IMR-90 (cell line): ENCODE measurements around the gene ACE. TPM values are rescaled to one million over a fixed set of nuclear protein-coding genes. Genes with fewer than 3 reads are reported as not detected.

ENCODE experiments used
- ATAC-seq: fragments of 200-7000 bp; cut with Tn5 transposase; 2 replicates; pipeline ENCODE4 v1.9.1; 2020; ENCODE audit warnings: low read depth, mild to moderate bottlenecking, moderate library complexity
- BruUV-seq: library from RNA; stranded (reverse); fragments of 400-500 nt; replicated peaks from 2 replicates; lab custom pipeline; 2021; lab: Mats Ljungman, UMichigan
- CTCF ChIA-PET: fragments of 300-600 bp; formaldehyde crosslinking; extraction: SDS; loops from one replicate; lab custom pipeline; 2021; ENCODE audit warnings: antibody characterized with exemption; lab: Yijun Ruan, JAX
- POLR2A ChIA-PET: fragments of 300-600 bp; sonication (Branson Sonifier 250); formaldehyde crosslinking; loops from one replicate; lab custom pipeline; 2022; ENCODE audit warnings: antibody characterized with exemption; ENCODE audit not compliant: unreplicated experiment; lab: Charles Lee
- DNase-seq: peaks from one replicate; pipeline ENCODE4 v3.0.0; 2013
- H2AFZ ChIP-seq: replicated peaks from 2 replicates; pipeline ENCODE3; 2013; ENCODE audit warnings: low read length, mild to moderate bottlenecking; ENCODE audit not compliant: poor library complexity
- H2AK5ac ChIP-seq: 2 replicates; pipeline ENCODE4 v1.6.1; 2013; ENCODE audit warnings: low read depth, low read length, inconsistent platforms
- H2AK9ac ChIP-seq: replicated peaks from 2 replicates; pipeline ENCODE3; 2013; ENCODE audit warnings: mild to moderate bottlenecking, low read depth, low read length, moderate library complexity; ENCODE audit not compliant: poor library complexity
- H2BK120ac ChIP-seq: 2 replicates; pipeline ENCODE4 v1.6.1; 2013; ENCODE audit warnings: low read depth, low read length, inconsistent platforms
- H2BK15ac ChIP-seq: 3 replicates; pipeline ENCODE4 v1.6.1; 2013; ENCODE audit warnings: low read depth, low read length, inconsistent platforms
- H2BK20ac ChIP-seq: 2 replicates; pipeline ENCODE4 v1.6.1; 2013; ENCODE audit warnings: low read depth, mild to moderate bottlenecking, inconsistent platforms, low read length, moderate library complexity
- H2BK5ac ChIP-seq: 2 replicates; pipeline ENCODE4 v1.6.1; 2013; ENCODE audit warnings: mild to moderate bottlenecking, low read depth, low read length, inconsistent platforms; ENCODE audit not compliant: poor library complexity, severe bottlenecking
- H3K14ac ChIP-seq: replicated peaks from 2 replicates; pipeline ENCODE4 v1.6.1; 2013; ENCODE audit warnings: low read depth, low read length, inconsistent platforms
- H3K18ac ChIP-seq: 2 replicates; pipeline ENCODE4 v1.6.1; 2013; ENCODE audit warnings: low read depth, low read length, control low read depth
- H3K23ac ChIP-seq: 2 replicates; pipeline ENCODE4 v1.6.1; 2013; ENCODE audit warnings: low read depth, low read length, inconsistent platforms
- H3K27ac ChIP-seq: 2 replicates; pipeline ENCODE4 v1.5.1; 2013; ENCODE audit warnings: mild to moderate bottlenecking, control low read depth, low read length; ENCODE audit not compliant: insufficient read depth
- H3K27me3 ChIP-seq: 2 replicates; pipeline ENCODE4 v1.6.1; 2013; ENCODE audit warnings: low read length; ENCODE audit not compliant: control insufficient read depth, insufficient read depth
- H3K36me3 ChIP-seq: 2 replicates; pipeline ENCODE4 v1.6.1; 2013; ENCODE audit warnings: low read length, mixed read lengths; ENCODE audit not compliant: control insufficient read depth, insufficient read depth
- H3K4ac ChIP-seq: 2 replicates; pipeline ENCODE4 v1.6.1; 2013; ENCODE audit warnings: low read depth, low read length, inconsistent platforms
- H3K4me1 ChIP-seq: 2 replicates; pipeline ENCODE4 v1.6.1; 2013; ENCODE audit warnings: low read length, mixed read lengths; ENCODE audit not compliant: control insufficient read depth, insufficient read depth
- H3K4me2 ChIP-seq: 2 replicates; pipeline ENCODE4 v1.6.1; 2013; ENCODE audit warnings: low read depth, mild to moderate bottlenecking, control low read depth, low read length, moderate library complexity
- H3K4me3 ChIP-seq: 2 replicates; pipeline ENCODE4 v1.5.1; 2013; ENCODE audit warnings: low read depth, mild to moderate bottlenecking, control low read depth, low read length, moderate library complexity; ENCODE audit not compliant: insufficient read depth
- H3K56ac ChIP-seq: 2 replicates; pipeline ENCODE4 v1.6.1; 2013; ENCODE audit warnings: low read length, inconsistent platforms; ENCODE audit not compliant: insufficient read depth; ENCODE audit errors: extremely low read depth
- H3K79me1 ChIP-seq, 2 experiments: 2 replicates each; pipeline ENCODE4 v1.6.1; 2013; ENCODE audit warnings: low read length in 2 of 2, inconsistent platforms in 1 of 2, low read depth in 1 of 2
- H3K9ac ChIP-seq: 2 replicates; pipeline ENCODE4 v1.6.1; 2013; ENCODE audit warnings: low read depth, low read length, control low read depth
- H3K9me1 ChIP-seq: 2 replicates; pipeline ENCODE4 v1.6.1; 2013; ENCODE audit warnings: low read length, inconsistent platforms; ENCODE audit not compliant: insufficient read depth
- H3K9me3 ChIP-seq: 2 replicates; pipeline ENCODE4 v1.6.1; 2013; ENCODE audit warnings: low read length; ENCODE audit not compliant: control insufficient read depth, insufficient read depth
- H4K20me1 ChIP-seq: 2 replicates; pipeline ENCODE4 v1.6.1; 2013; ENCODE audit warnings: low read length, inconsistent platforms; ENCODE audit not compliant: insufficient read depth
- H4K5ac ChIP-seq: 2 replicates; pipeline ENCODE4 v1.6.1; 2013; ENCODE audit warnings: mild to moderate bottlenecking, low read depth, low read length, control low read depth
- H4K8ac ChIP-seq, 2 experiments: 2 replicates each; pipeline ENCODE4 v1.6.1; 2013; ENCODE audit warnings: low read depth in 2 of 2, low read length in 2 of 2, control low read depth in 1 of 2, inconsistent platforms in 1 of 2
- H4K91ac ChIP-seq: 2 replicates; pipeline ENCODE4 v1.6.1; 2013; ENCODE audit warnings: low read depth, low read length, inconsistent platforms; ENCODE audit not compliant: insufficient read depth
- BHLHE40 ChIP-seq: fragments of 150-350 bp; IDR thresholded peaks from 2 replicates; pipeline ENCODE4 v1.6.1; 2016; ENCODE audit warnings: mild to moderate bottlenecking, low read depth, low read length
- CEBPB ChIP-seq: IDR thresholded peaks from 2 replicates; pipeline ENCODE4 v1.6.1; 2012; ENCODE audit warnings: low read depth, low read length, improper control_type of control experiment
- CHD1 ChIP-seq: IDR thresholded peaks from 2 replicates; pipeline ENCODE4 v1.6.1; 2012; ENCODE audit warnings: low read depth, low read length, improper control_type of control experiment
- CTCF ChIP-seq: conservative IDR thresholded peaks from 2 replicates; pipeline ENCODE4 v1.5.1; 2012; ENCODE audit warnings: mild to moderate bottlenecking, low read depth, low read length, improper control_type of control experiment
- MAFK ChIP-seq: IDR thresholded peaks from 2 replicates; pipeline ENCODE4 v1.6.1; 2012; ENCODE audit warnings: low read depth, low read length, improper control_type of control experiment
- MAZ ChIP-seq: IDR thresholded peaks from 2 replicates; pipeline ENCODE4 v1.6.1; 2012; ENCODE audit warnings: low read depth, mild to moderate bottlenecking, low read length, improper control_type of control experiment, moderate library complexity, borderline replicate concordance
- MXI1 ChIP-seq: IDR thresholded peaks from 2 replicates; pipeline ENCODE4 v1.6.1; 2012; ENCODE audit warnings: low read depth, mild to moderate bottlenecking, low read length, moderate library complexity, borderline replicate concordance
- NFE2L2 ChIP-seq: fragments of 150-350 bp; IDR thresholded peaks from 2 replicates; pipeline ENCODE4 v1.6.1; 2016; ENCODE audit warnings: low read depth, mild to moderate bottlenecking, low read length
- POLR2A ChIP-seq: IDR thresholded peaks from 2 replicates; pipeline ENCODE4 v1.6.1; 2012; ENCODE audit warnings: mild to moderate bottlenecking, low read depth, low read length
- RAD21 ChIP-seq: IDR thresholded peaks from 2 replicates; pipeline ENCODE4 v1.6.1; 2012; ENCODE audit warnings: low read length, improper control_type of control experiment
- RCOR1 ChIP-seq: IDR thresholded peaks from 2 replicates; pipeline ENCODE4 v1.6.1; 2012; ENCODE audit warnings: mild to moderate bottlenecking, low read length, improper control_type of control experiment; ENCODE audit not compliant: insufficient replicate concordance
- RFX5 ChIP-seq: IDR thresholded peaks from 2 replicates; pipeline ENCODE4 v1.8.0; 2012; ENCODE audit warnings: low read depth, mild to moderate bottlenecking, low read length, moderate library complexity
- SMC3 ChIP-seq: fragments of 150-350 bp; IDR thresholded peaks from 2 replicates; pipeline ENCODE4 v1.6.1; 2016; ENCODE audit warnings: low read depth, mild to moderate bottlenecking, antibody characterized with exemption, low read length, moderate library complexity
- USF2 ChIP-seq: fragments of 150-350 bp; IDR thresholded peaks from 2 replicates; pipeline ENCODE4 v1.6.1; 2017; ENCODE audit warnings: mild to moderate bottlenecking, antibody characterized with exemption, low read length, low read depth
- WGBS, 2 experiments: methylation state at CpG; one replicate each; pipeline versions ENCODE4 v1.1.5 to v1.1.7; 2013; ENCODE audit warnings: missing lambda C conversion rate in 2 of 2; ENCODE audit not compliant: insufficient read length in 1 of 2; ENCODE audit errors: extremely low coverage in 2 of 2; 5-methylcytosine and 5-hydroxymethylcytosine counted together
- dilution Hi-C: fragments of 300-500 bp; cut with HindIII; formaldehyde crosslinking; loops from one replicate; pipeline ENCODE4 v1.14.3; 2018; ENCODE audit warnings: low sequenced_read_pairs; ENCODE audit not compliant: unreplicated experiment
- in situ Hi-C: fragments of 300-500 bp; cut with MboI; formaldehyde crosslinking; loops from 3 replicates; pipeline ENCODE4 v1.14.3; 2019; ENCODE audit warnings: low sequenced_read_pairs, inconsistent platforms, mixed read lengths
- intact Hi-C: fragments of 100-400 bp; cut with micrococcal nuclease; formaldehyde crosslinking; loops from 2 replicates; pipeline ENCODE4 v1.10.0; 2022
- polyA plus RNA-seq, 3 experiments: library from polyadenylated mRNA; depleted of rRNA; stranded (reverse); fragments of >200 nt; gene quantifications; 2 replicates each; pipeline ENCODE4 v1.2.3, GENCODE V29; 2012; ENCODE audit warnings: low replicate concordance in 1 of 3
- total RNA-seq: library from RNA; depleted of rRNA; stranded (reverse); fragments of >200 nt; gene quantifications from 2 replicates; pipeline ENCODE4 v1.2.3, GENCODE V29; 2012
- TF ChIP-seq, protein P1 (sequence below): fragments of 150-350 bp; IDR thresholded peaks from 2 replicates; pipeline ENCODE4 v1.6.1; 2016; ENCODE audit warnings: low read depth, mild to moderate bottlenecking, low read length, moderate library complexity, borderline replicate concordance

ACE gene
- total and polyA plus RNA-seq, 2 of the 4 experiments (the other 2 are of a cell fraction) = 1.4 to 5.8 TPM

DNA sequence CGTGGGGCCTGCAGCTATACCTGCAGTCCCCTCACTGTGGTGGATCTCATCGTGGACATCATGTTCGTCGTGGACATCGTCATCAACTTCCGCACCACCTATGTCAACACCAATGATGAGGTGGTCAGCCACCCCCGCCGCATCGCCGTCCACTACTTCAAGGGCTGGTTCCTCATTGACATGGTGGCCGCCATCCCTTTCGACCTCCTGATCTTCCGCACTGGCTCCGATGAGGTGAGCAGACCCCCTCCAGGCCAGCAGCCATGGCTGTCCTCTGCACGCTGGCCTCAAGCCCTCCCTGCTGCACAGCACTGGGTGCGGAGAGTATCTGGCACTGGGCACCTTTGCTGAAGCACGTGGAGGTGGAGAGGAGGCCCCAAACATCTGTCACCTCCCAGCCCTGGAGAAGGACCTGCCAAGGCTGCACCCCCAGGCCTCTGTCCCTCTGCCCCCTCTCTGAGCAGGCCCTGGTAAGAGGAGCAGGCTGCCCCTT is 57.3 kb downstream of the ACE start:
- no peak overlapping the region for H3K56ac ChIP-seq
- ATAC-seq (no peak), DNase-seq (no peak)
- H3K27ac ChIP-seq = no peak overlapping the region
- no peak overlapping the region for H3K23ac ChIP-seq
- POLR2A ChIA-PET = no interaction called here
- H3K4ac ChIP-seq = no peak overlapping the region
- in situ Hi-C loops (no loop called here), intact Hi-C loops (no loop called here), dilution Hi-C loops (no loop called here)
- peaks cover 3% of the 10 kb centered on the region; the same call in 1 of the 2 replicates for H3K4me1 ChIP-seq
- no peak overlapping the region for H3K4me3 ChIP-seq
- no peaks in the 10 kb centered on the region for H3K79me1 ChIP-seq
- H3K9me1 ChIP-seq = no peaks in the 10 kb centered on the region
- H2AFZ ChIP-seq = no peak overlapping the region
- H2BK120ac ChIP-seq = no peak overlapping the region
- no peak overlapping the region for H3K18ac ChIP-seq
- H3K36me3 ChIP-seq = no peaks in the 10 kb centered on the region
- H4K5ac ChIP-seq = no peak overlapping the region
- no peaks in the 10 kb centered on the region for H4K20me1 ChIP-seq
- H3K9ac ChIP-seq = no peak overlapping the region
- no peak overlapping the region for H4K8ac ChIP-seq
- WGBS, 2 experiments = 91% methylated on average over 14 of the region's 17 CpGs; no CpG with 5 or more reads in 1 of the 2 experiments
- no peak overlapping the region for H2BK15ac ChIP-seq
- no peak overlapping the region for H3K14ac ChIP-seq
- H2AK5ac ChIP-seq = no peak overlapping the region
- no TSS peak for BruUV-seq
- H3K27me3 ChIP-seq = peaks cover 40% of the 10 kb centered on the region
- no peak overlapping the region for H4K91ac ChIP-seq
- TF ChIP-seq RCOR1 (no peak), POLR2A (no peak), RAD21 (no peak), SMC3 (no peak), NFE2L2 (no peak), USF2 (no peak), MXI1 (no peak), RFX5 (no peak), CHD1 (no peak), MAFK (no peak), CTCF (no peak), MAZ (no peak), BHLHE40 (no peak), CEBPB (no peak)
- TF ChIP-seq, protein P1, sequence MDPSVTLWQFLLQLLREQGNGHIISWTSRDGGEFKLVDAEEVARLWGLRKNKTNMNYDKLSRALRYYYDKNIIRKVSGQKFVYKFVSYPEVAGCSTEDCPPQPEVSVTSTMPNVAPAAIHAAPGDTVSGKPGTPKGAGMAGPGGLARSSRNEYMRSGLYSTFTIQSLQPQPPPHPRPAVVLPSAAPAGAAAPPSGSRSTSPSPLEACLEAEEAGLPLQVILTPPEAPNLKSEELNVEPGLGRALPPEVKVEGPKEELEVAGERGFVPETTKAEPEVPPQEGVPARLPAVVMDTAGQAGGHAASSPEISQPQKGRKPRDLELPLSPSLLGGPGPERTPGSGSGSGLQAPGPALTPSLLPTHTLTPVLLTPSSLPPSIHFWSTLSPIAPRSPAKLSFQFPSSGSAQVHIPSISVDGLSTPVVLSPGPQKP = no peak
- no peak overlapping the region for H2BK5ac ChIP-seq
- H3K4me2 ChIP-seq = no peak overlapping the region
- no peak overlapping the region for H2BK20ac ChIP-seq
- no peaks in the 10 kb centered on the region for H3K9me3 ChIP-seq
- CTCF ChIA-PET = no interaction called here
- no peak overlapping the region for H2AK9ac ChIP-seq
